GM21737 (cell line): ENCODE data around the gene SDF4.

Source experiments
- ATAC-seq: cut with Tn5 transposase; IDR thresholded peaks from one replicate; pipeline ENCODE4 v1.9.1; 2021; ENCODE audit warnings: mild to moderate bottlenecking, moderate library complexity; ENCODE audit not compliant: unreplicated experiment

The SDF4 gene

DNA sequence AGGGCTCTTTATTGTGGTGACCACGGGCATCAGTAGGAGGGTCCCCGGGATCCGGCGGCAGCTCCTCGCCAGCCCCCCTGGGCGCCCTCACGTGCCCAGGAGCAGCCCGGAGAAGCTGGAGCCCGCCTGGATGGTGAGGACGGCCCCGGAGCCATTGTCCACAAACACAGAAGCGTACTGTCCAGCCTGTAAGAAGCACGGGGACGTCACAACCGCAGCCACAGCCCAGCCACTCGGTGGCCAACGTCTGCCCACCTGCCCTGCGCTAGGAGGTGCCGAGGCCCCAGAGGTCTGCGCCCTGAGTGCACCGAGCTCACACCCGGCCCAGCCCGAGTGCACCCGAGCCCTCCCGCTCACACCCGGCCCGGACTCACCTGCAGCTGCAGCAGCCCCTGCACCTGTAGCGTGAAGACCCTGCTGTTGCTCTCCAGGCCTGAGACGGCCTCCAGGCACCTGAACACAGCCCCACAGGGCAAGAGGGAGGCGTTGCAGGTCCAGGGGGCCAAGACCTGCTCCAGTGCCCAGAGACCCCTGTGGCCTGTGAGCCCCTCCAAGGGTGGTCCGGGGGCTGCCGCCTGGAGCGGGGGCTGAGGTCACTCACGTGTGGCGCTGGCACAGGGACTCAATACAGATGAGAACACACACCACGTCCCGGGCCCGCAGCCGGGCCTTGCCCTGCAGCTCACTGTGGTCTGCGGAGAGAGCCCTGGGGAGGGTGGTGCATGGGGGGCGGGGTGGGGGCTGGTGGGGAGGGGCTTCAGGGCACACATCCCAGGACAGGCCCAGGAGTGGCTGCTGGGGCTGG lies 10.9 kb upstream of the SDF4 start:
- ATAC-seq, result no peak

DNA sequence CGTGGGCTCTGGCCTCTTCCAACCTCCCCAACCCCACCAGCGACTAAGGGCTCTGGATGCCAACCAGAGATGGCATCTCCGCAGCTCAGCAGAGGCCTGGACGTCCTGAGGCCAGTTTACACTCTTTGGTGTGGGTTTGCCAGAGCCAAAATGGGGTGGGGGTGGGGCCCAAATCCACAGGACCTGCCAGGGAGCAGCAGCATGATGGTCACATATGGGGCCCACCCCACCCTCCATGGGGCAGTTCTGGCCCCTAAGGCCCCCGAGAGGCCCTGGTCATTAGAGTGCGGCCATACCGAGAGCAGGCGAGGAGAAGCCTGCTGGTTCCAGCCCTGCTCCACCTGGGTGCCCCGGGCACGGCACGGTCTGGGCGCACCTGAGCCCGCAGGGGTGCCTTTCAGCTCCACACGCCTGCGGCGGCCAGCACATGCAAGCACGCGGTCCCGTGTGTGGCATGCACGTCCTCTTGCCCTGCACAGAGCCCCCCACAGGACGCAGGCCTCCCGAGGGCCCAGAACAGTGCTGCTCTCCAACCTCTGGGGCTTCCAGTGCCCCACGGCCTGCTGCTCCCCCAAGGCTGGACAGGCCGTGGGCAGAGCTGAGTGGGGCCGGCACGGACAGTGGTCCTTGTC lies 9.9 kb upstream of the SDF4 start:
- no peak for ATAC-seq

DNA sequence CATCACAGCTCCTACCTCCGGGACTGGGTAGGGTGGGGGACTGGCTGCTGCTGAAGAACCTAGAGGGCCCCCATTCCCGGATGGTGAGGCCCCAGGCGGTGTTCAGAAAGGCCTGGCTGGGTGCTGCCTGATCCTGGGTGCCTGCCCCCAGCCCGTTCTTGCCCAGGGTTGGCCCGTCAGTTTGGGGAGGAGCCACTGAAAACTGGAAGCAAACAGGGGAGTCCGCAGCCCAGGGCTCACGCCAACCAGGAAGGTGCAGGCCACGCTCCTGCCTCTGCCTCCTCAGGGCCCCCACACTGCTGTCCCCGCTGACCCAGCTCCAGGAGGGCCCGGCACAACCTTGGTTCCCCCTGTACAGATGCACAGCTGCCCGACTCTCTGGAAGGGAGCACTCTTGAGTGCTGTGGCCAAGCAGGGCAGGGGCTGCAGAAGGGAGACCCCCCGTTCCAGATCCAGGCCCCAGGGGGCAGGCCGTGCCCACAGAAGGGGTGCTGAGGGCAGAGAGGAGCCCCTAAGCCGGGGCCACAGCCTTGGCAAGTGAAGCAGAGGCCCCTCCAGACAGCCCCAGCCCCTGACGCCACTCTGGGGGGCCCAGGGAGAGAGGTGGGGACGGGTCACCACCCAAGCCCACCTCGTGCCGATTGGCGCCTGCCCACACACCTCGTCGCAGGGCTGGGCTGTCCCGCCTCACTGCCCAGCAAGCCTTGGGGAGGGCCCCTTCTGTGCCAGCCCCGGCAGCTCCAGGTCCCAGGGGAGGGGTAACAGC lies 9.2 kb upstream of the SDF4 start:
- no peak for ATAC-seq

DNA sequence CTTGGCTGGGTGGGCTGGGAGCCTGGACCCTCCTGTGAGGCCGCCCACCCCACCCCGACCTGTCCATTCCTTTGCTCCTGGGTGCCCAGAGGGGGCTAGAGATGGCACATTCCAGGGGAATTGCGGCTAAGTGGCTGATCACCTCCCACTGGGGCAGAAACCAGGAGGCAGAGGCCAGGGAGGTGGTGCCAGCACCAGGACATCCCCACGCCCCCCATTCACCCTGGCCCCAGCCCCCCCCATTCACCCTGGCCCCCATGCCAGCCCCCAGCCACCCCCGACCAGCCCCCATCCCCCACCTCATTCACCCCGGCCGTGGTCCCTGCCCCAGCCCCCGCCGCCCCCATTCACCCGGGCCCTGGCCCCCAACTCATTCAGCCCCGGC lies 8.5 kb upstream of the SDF4 start:
- no peak for ATAC-seq

- no peak for ATAC-seq
Observed at GRCh38 chr1:1239614-1240347, 8.0 kb upstream of the SDF4 start.

GRCh38 chr1:1239227-1239613 lies 7.4 kb upstream of the SDF4 start:
- no peak for ATAC-seq

GRCh38 chr1:1238702-1239178 lies 6.9 kb upstream of the SDF4 start:
- ATAC-seq, result no peak

- no peak for ATAC-seq
Observed at GRCh38 chr1:1237874-1238701, 6.3 kb upstream of the SDF4 start.

GRCh38 chr1:1236945-1237873 lies 5.4 kb upstream of the SDF4 start:
- no peak for ATAC-seq

- ATAC-seq, result no peak
Observed at GRCh38 chr1:1236176-1236763, 4.5 kb upstream of the SDF4 start.

- no peak for ATAC-seq
Observed at GRCh38 chr1:1235016-1235744, 3.4 kb upstream of the SDF4 start.

GRCh38 chr1:1234180-1234808 lies 2.5 kb upstream of the SDF4 start:
- ATAC-seq, result no peak

DNA sequence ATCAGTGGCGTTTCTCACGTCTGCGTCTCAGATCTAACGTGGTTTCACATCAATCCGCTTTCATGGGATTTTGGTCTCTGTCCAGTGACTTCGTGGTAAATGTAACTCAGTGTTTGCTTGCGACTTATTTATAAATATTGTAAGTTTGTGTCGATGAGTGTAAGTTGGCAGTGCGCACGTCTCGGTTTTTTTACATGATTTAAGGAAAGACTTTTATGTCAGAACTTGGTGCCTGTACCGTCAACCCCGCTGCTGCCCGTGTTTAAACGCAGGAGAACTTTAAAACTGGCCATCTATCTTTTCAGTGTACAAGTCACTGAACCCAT lies 1.7 kb upstream of the SDF4 start:
- no peak for ATAC-seq

DNA sequence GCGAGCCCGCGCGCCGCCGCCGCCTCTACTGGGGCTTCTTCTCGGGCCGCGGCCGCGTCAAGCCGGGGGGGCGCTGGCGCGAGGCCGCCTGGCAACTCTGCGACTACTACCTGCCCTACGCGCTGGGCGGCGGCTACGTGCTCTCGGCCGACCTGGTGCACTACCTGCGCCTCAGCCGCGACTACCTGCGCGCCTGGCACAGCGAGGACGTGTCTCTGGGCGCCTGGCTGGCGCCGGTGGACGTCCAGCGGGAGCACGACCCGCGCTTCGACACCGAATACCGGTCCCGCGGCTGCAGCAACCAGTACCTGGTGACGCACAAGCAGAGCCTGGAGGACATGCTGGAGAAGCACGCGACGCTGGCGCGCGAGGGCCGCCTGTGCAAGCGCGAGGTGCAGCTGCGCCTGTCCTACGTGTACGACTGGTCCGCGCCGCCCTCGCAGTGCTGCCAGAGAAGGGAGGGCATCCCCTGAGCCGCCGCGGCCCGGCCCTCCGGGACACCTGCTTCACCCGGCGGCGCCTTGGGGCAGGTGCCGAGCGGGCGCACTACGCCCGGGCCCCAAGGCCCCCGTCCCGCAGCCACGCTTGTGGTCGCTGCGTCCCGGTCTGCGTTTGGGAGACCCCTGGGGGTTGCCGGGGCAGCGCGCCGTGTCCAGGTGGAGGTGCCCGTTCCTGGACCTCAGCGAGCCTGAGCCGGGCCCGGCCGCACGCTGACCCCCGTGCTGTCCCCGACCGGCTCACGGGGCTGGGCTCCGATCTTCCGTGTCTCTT lies 1.2 kb upstream of the SDF4 start:
- ATAC-seq, result no peak

- ATAC-seq, result no peak
Observed at GRCh38 chr1:1232208-1232795, 501 bp upstream of the SDF4 start, which contains the start of gene B3GALT6. B3GALT6 (plus strand) TSS chr1:1232237; CDS start chr1:1232279, 42 bp downstream.

- ATAC-seq, result no peak
Observed at GRCh38 chr1:1230656-1231399, 973 bp downstream of the SDF4 start.
